Loucy (cell line): ENCODE measurements around the gene PCSK2.

ENCODE experiments used
- CTCF ChIP-seq: fragments of 200-600 bp; sonication (generic); conservative IDR thresholded peaks from 2 replicates; pipeline ENCODE4 v1.5.1; 2014; ENCODE audit warnings: mild to moderate bottlenecking, antibody characterized with exemption, low read length
- EZH2phosphoT487 ChIP-seq: fragments of 200-600 bp; IDR thresholded peaks from 2 replicates; pipeline ENCODE4 v1.6.1; 2018; ENCODE audit warnings: antibody characterized with exemption, mild to moderate bottlenecking, moderate library complexity, borderline replicate concordance

GRCh38 chr20:17395729-17396128 lies 168.9 kb downstream of the PCSK2 start:
- TF ChIP-seq CTCF (no peak), EZH2phosphoT487 (no peak)
